ENCODE data around the gene TMF1.
A peak's percentile ranks its signal among the peaks of the same experiment; 100 is the strongest.

TMF1 gene

GRCh38 chr3:69052472-69052898 is 352 bp upstream of the TMF1 start:
- Histone ChIP-seq H3K36me3 (ENCODE audit: control insufficient read depth, insufficient read depth, low read length) (peaks cover 13% of the 10 kb centered on the region), H3K4me3 (ENCODE audit: insufficient read depth, low read depth, low read length, poor library complexity, severe bottlenecking) (peak overlapping the region; percentile 96), H3K9me3 (ENCODE audit: control insufficient read depth, low read length) (no peaks in the 10 kb centered on the region), H3K27ac (ENCODE audit: insufficient read depth, low read length, poor library complexity, severe bottlenecking) (peak overlapping the region; percentile 96), H3K4me1 (ENCODE audit: control insufficient read depth, insufficient read depth, low read length, poor library complexity, severe bottlenecking) (peaks cover 16% of the 10 kb centered on the region), H3K27me3 (replicated peaks; ENCODE audit: control insufficient read depth, insufficient read depth, low read length, poor library complexity, severe bottlenecking) (no peaks in the 10 kb centered on the region)
- DNase-seq, result no peak

GRCh38 chr3:69048990-69049389 is 3.1 kb downstream of the TMF1 start:
- Histone ChIP-seq H3K9me3 (ENCODE audit: control insufficient read depth, low read length) (no peaks in the 10 kb centered on the region), H3K4me3 (ENCODE audit: insufficient read depth, low read depth, low read length, poor library complexity, severe bottlenecking) (no peak overlapping the region), H3K27ac (ENCODE audit: insufficient read depth, low read length, poor library complexity, severe bottlenecking) (no peak overlapping the region), H3K4me1 (ENCODE audit: control insufficient read depth, insufficient read depth, low read length, poor library complexity, severe bottlenecking) (peaks cover 16% of the 10 kb centered on the region), H3K36me3 (ENCODE audit: control insufficient read depth, insufficient read depth, low read length) (peaks cover 24% of the 10 kb centered on the region), H3K27me3 (replicated peaks; ENCODE audit: control insufficient read depth, insufficient read depth, low read length, poor library complexity, severe bottlenecking) (no peaks in the 10 kb centered on the region)
- no peak for DNase-seq

- peaks cover 50% of the 10 kb centered on the region for H3K36me3 ChIP-seq (ENCODE audit: control insufficient read depth, insufficient read depth, low read length)
- no peak overlapping the region for H3K4me3 ChIP-seq (ENCODE audit: insufficient read depth, low read depth, low read length, poor library complexity, severe bottlenecking)
- no peaks in the 10 kb centered on the region for H3K9me3 ChIP-seq (ENCODE audit: control insufficient read depth, low read length)
- no peaks in the 10 kb centered on the region for H3K4me1 ChIP-seq (ENCODE audit: control insufficient read depth, insufficient read depth, low read length, poor library complexity, severe bottlenecking)
- H3K27me3 ChIP-seq (replicated peaks; ENCODE audit: control insufficient read depth, insufficient read depth, low read length, poor library complexity, severe bottlenecking), result no peaks in the 10 kb centered on the region
- DNase-seq, result no peak
- H3K27ac ChIP-seq (ENCODE audit: insufficient read depth, low read length, poor library complexity, severe bottlenecking), result no peak overlapping the region
Observed at GRCh38 chr3:69044608-69045007, 7.5 kb downstream of the TMF1 start.

- no peak for DNase-seq
- H3K9me3 ChIP-seq (ENCODE audit: control insufficient read depth, low read length), result no peaks in the 10 kb centered on the region
- no peak overlapping the region for H3K4me3 ChIP-seq (ENCODE audit: insufficient read depth, low read depth, low read length, poor library complexity, severe bottlenecking)
- H3K4me1 ChIP-seq (ENCODE audit: control insufficient read depth, insufficient read depth, low read length, poor library complexity, severe bottlenecking), result no peaks in the 10 kb centered on the region
- H3K36me3 ChIP-seq (ENCODE audit: control insufficient read depth, insufficient read depth, low read length), result peaks cover 77% of the 10 kb centered on the region
- H3K27me3 ChIP-seq (replicated peaks; ENCODE audit: control insufficient read depth, insufficient read depth, low read length, poor library complexity, severe bottlenecking), result no peaks in the 10 kb centered on the region
- no peak overlapping the region for H3K27ac ChIP-seq (ENCODE audit: insufficient read depth, low read length, poor library complexity, severe bottlenecking)
Observed at GRCh38 chr3:69033470-69033869, 18.7 kb downstream of the TMF1 start.

- H3K36me3 ChIP-seq (ENCODE audit: control insufficient read depth, insufficient read depth, low read length), result peaks cover 77% of the 10 kb centered on the region
- no peaks in the 10 kb centered on the region for H3K27me3 ChIP-seq (replicated peaks; ENCODE audit: control insufficient read depth, insufficient read depth, low read length, poor library complexity, severe bottlenecking)
- no peaks in the 10 kb centered on the region for H3K4me1 ChIP-seq (ENCODE audit: control insufficient read depth, insufficient read depth, low read length, poor library complexity, severe bottlenecking)
- H3K27ac ChIP-seq (ENCODE audit: insufficient read depth, low read length, poor library complexity, severe bottlenecking), result no peak overlapping the region
- no peak for DNase-seq
- no peak overlapping the region for H3K4me3 ChIP-seq (ENCODE audit: insufficient read depth, low read depth, low read length, poor library complexity, severe bottlenecking)
- no peaks in the 10 kb centered on the region for H3K9me3 ChIP-seq (ENCODE audit: control insufficient read depth, low read length)
Observed at GRCh38 chr3:69032737-69033136, 19.4 kb downstream of the TMF1 start.

- H3K27ac ChIP-seq (ENCODE audit: insufficient read depth, low read length, poor library complexity, severe bottlenecking), result no peak overlapping the region
- H3K27me3 ChIP-seq (replicated peaks; ENCODE audit: control insufficient read depth, insufficient read depth, low read length, poor library complexity, severe bottlenecking), result no peaks in the 10 kb centered on the region
- no peak for DNase-seq
- no peaks in the 10 kb centered on the region for H3K9me3 ChIP-seq (ENCODE audit: control insufficient read depth, low read length)
- no peak overlapping the region for H3K4me3 ChIP-seq (ENCODE audit: insufficient read depth, low read depth, low read length, poor library complexity, severe bottlenecking)
- H3K36me3 ChIP-seq (ENCODE audit: control insufficient read depth, insufficient read depth, low read length), result peaks cover 82% of the 10 kb centered on the region
- no peaks in the 10 kb centered on the region for H3K4me1 ChIP-seq (ENCODE audit: control insufficient read depth, insufficient read depth, low read length, poor library complexity, severe bottlenecking)
Observed at GRCh38 chr3:69032142-69032541, 20.0 kb downstream of the TMF1 start.

GRCh38 chr3:69031635-69032034 is 20.5 kb downstream of the TMF1 start:
- DNase-seq, result no peak
- H3K4me1 ChIP-seq (ENCODE audit: control insufficient read depth, insufficient read depth, low read length, poor library complexity, severe bottlenecking), result no peaks in the 10 kb centered on the region
- no peak overlapping the region for H3K27ac ChIP-seq (ENCODE audit: insufficient read depth, low read length, poor library complexity, severe bottlenecking)
- peaks cover 83% of the 10 kb centered on the region for H3K36me3 ChIP-seq (ENCODE audit: control insufficient read depth, insufficient read depth, low read length)
- no peaks in the 10 kb centered on the region for H3K9me3 ChIP-seq (ENCODE audit: control insufficient read depth, low read length)
- no peak overlapping the region for H3K4me3 ChIP-seq (ENCODE audit: insufficient read depth, low read depth, low read length, poor library complexity, severe bottlenecking)
- H3K27me3 ChIP-seq (replicated peaks; ENCODE audit: control insufficient read depth, insufficient read depth, low read length, poor library complexity, severe bottlenecking), result no peaks in the 10 kb centered on the region

- no peak overlapping the region for H3K4me3 ChIP-seq (ENCODE audit: insufficient read depth, low read depth, low read length, poor library complexity, severe bottlenecking)
- no peaks in the 10 kb centered on the region for H3K4me1 ChIP-seq (ENCODE audit: control insufficient read depth, insufficient read depth, low read length, poor library complexity, severe bottlenecking)
- no peak overlapping the region for H3K27ac ChIP-seq (ENCODE audit: insufficient read depth, low read length, poor library complexity, severe bottlenecking)
- no peaks in the 10 kb centered on the region for H3K27me3 ChIP-seq (replicated peaks; ENCODE audit: control insufficient read depth, insufficient read depth, low read length, poor library complexity, severe bottlenecking)
- no peak for DNase-seq
- H3K36me3 ChIP-seq (ENCODE audit: control insufficient read depth, insufficient read depth, low read length), result peaks cover 25% of the 10 kb centered on the region
- no peaks in the 10 kb centered on the region for H3K9me3 ChIP-seq (ENCODE audit: control insufficient read depth, low read length)
Observed at GRCh38 chr3:69020857-69021256, 31.3 kb downstream of the TMF1 start.

GRCh38 chr3:69020424-69020823 is 31.7 kb downstream of the TMF1 start:
- no peaks in the 10 kb centered on the region for H3K9me3 ChIP-seq (ENCODE audit: control insufficient read depth, low read length)
- H3K27me3 ChIP-seq (replicated peaks; ENCODE audit: control insufficient read depth, insufficient read depth, low read length, poor library complexity, severe bottlenecking), result no peaks in the 10 kb centered on the region
- peaks cover 21% of the 10 kb centered on the region for H3K36me3 ChIP-seq (ENCODE audit: control insufficient read depth, insufficient read depth, low read length)
- no peaks in the 10 kb centered on the region for H3K4me1 ChIP-seq (ENCODE audit: control insufficient read depth, insufficient read depth, low read length, poor library complexity, severe bottlenecking)
- no peak overlapping the region for H3K4me3 ChIP-seq (ENCODE audit: insufficient read depth, low read depth, low read length, poor library complexity, severe bottlenecking)
- DNase-seq, result no peak
- no peak overlapping the region for H3K27ac ChIP-seq (ENCODE audit: insufficient read depth, low read length, poor library complexity, severe bottlenecking)

- no peak overlapping the region for H3K4me3 ChIP-seq (ENCODE audit: insufficient read depth, low read depth, low read length, poor library complexity, severe bottlenecking)
- H3K27me3 ChIP-seq (replicated peaks; ENCODE audit: control insufficient read depth, insufficient read depth, low read length, poor library complexity, severe bottlenecking), result no peaks in the 10 kb centered on the region
- H3K27ac ChIP-seq (ENCODE audit: insufficient read depth, low read length, poor library complexity, severe bottlenecking), result no peak overlapping the region
- no peaks in the 10 kb centered on the region for H3K36me3 ChIP-seq (ENCODE audit: control insufficient read depth, insufficient read depth, low read length)
- DNase-seq, result no peak
- H3K4me1 ChIP-seq (ENCODE audit: control insufficient read depth, insufficient read depth, low read length, poor library complexity, severe bottlenecking), result peaks cover 8% of the 10 kb centered on the region
- H3K9me3 ChIP-seq (ENCODE audit: control insufficient read depth, low read length), result no peaks in the 10 kb centered on the region
Observed at GRCh38 chr3:69016901-69017300, 35.2 kb downstream of the TMF1 start.

GRCh38 chr3:69016102-69016501 is 36.0 kb downstream of the TMF1 start:
- Histone ChIP-seq H3K27ac (ENCODE audit: insufficient read depth, low read length, poor library complexity, severe bottlenecking) (no peak overlapping the region), H3K27me3 (replicated peaks; ENCODE audit: control insufficient read depth, insufficient read depth, low read length, poor library complexity, severe bottlenecking) (no peaks in the 10 kb centered on the region), H3K36me3 (ENCODE audit: control insufficient read depth, insufficient read depth, low read length) (no peaks in the 10 kb centered on the region), H3K9me3 (ENCODE audit: control insufficient read depth, low read length) (no peaks in the 10 kb centered on the region), H3K4me3 (ENCODE audit: insufficient read depth, low read depth, low read length, poor library complexity, severe bottlenecking) (no peak overlapping the region), H3K4me1 (ENCODE audit: control insufficient read depth, insufficient read depth, low read length, poor library complexity, severe bottlenecking) (peaks cover 8% of the 10 kb centered on the region)
- DNase-seq, result no peak
